D721Med (cell line): ENCODE results near the gene DNAL1.

Experiments used
- DNase-seq: peaks from one replicate; pipeline ENCODE4 v3.0.0; 2011; ENCODE audit warnings: low spot score; ENCODE audit not compliant: insufficient read length
- FAIRE-seq: peaks from 2 replicates; lab custom pipeline; 2011; peaks lifted over from hg19 to GRCh38; lab: Jason Lieb, UNC
- CTCF ChIP-seq: IDR thresholded peaks from 2 replicates; pipeline ENCODE4 v1.5.1; 2012; ENCODE audit warnings: mild to moderate bottlenecking, control low read depth; ENCODE audit not compliant: insufficient read depth; ENCODE audit errors: missing control alignments

The DNAL1 gene

GRCh38 chr14:73748858-73749357, 104.1 kb downstream of the DNAL1 start:
- DNase-seq = no peak
- TF ChIP-seq CTCF = no peak
- FAIRE-seq = no peak

GRCh38 chr14:73749706-73750530, 105.1 kb downstream of the DNAL1 start:
- no peak for FAIRE-seq

GRCh38 chr14:73750531-73750901, 105.7 kb downstream of the DNAL1 start:
- TF ChIP-seq CTCF = no peak
- DNase-seq (no peak), FAIRE-seq (no peak)

More at GRCh38 chr14:73749706-73750530, 105.1 kb downstream of the DNAL1 start:
- TF ChIP-seq CTCF = no peak
- DNase-seq = no peak

- TF ChIP-seq CTCF = no peak
- FAIRE-seq (no peak), DNase-seq (no peak)
Measured at GRCh38 chr14:73751157-73751691, 106.4 kb downstream of the DNAL1 start.

GRCh38 chr14:73752297-73752992, 107.7 kb downstream of the DNAL1 start:
- FAIRE-seq = no peak

More at GRCh38 chr14:73752297-73752992, 107.7 kb downstream of the DNAL1 start:
- peak; percentile 1 for TF ChIP-seq CTCF
- no peak for DNase-seq
